ENCODE results near the gene LGR5. TPM values are rescaled to one million over a fixed set of nuclear protein-coding genes. Genes with fewer than 3 reads are reported as not detected.

The LGR5 gene
- total and polyA plus RNA-seq, 2 of the 4 experiments (the other 2 are of a cell fraction), result not detected

- ChIA-PET POLR2A (ENCODE audit: unreplicated experiment) (no interaction called here), CTCF (no interaction called here)
- no peak overlapping the region for H3K27ac ChIP-seq (ENCODE audit: insufficient read depth, low read length)
- no peak overlapping the region for H3K4me2 ChIP-seq (ENCODE audit: low read depth, low read length)
- no peak overlapping the region for H3K4me3 ChIP-seq (ENCODE audit: insufficient read depth, low read depth, low read length)
- no peaks in the 10 kb centered on the region for H3K9me1 ChIP-seq (ENCODE audit: insufficient read depth, low read length)
- no peak overlapping the region for H2AK9ac ChIP-seq (replicated peaks; ENCODE audit: low read depth, low read length, poor library complexity)
- H3K9ac ChIP-seq (ENCODE audit: low read depth, low read length), result no peak overlapping the region
- H2AK5ac ChIP-seq (ENCODE audit: low read depth, low read length), result no peak overlapping the region
- H3K79me1 ChIP-seq (ENCODE audit: low read depth in 1 of 2, low read length in 2 of 2), result peaks cover 7 to 18% of the 10 kb centered on the region in 2 experiments
- no peak overlapping the region for H3K18ac ChIP-seq (ENCODE audit: low read depth, low read length)
- no peak overlapping the region for H3K56ac ChIP-seq (ENCODE audit: extremely low read depth, insufficient read depth, low read length)
- H3K36me3 ChIP-seq (ENCODE audit: control insufficient read depth, insufficient read depth, low read length), result peaks cover 44% of the 10 kb centered on the region
- H3K23ac ChIP-seq (ENCODE audit: low read depth, low read length), result no peak overlapping the region
- in situ Hi-C loops (cut with MboI; ENCODE audit: low sequenced_read_pairs) (no loop called here), intact Hi-C loops (cut with micrococcal nuclease) (loop anchor here (1.0 kb wide), 1 partner anchor 11 kb away; no protein-coding TSS in a partner anchor), dilution Hi-C loops (cut with HindIII; ENCODE audit: low sequenced_read_pairs, unreplicated experiment) (no loop called here)
- H2BK5ac ChIP-seq (ENCODE audit: low read depth, low read length, poor library complexity, severe bottlenecking), result no peak overlapping the region
- no peak overlapping the region for H3K4ac ChIP-seq (ENCODE audit: low read depth, low read length)
- no peak overlapping the region for H2BK15ac ChIP-seq (ENCODE audit: low read depth, low read length)
- WGBS, 2 experiments (ENCODE audit: extremely low coverage in 2 of 2, insufficient read length in 1 of 2), result no CpG with 5 or more reads among the region's 5 CpGs
- no peak overlapping the region for H3K14ac ChIP-seq (replicated peaks; ENCODE audit: low read depth, low read length)
- no TSS peak for BruUV-seq (replicated peaks)
- peaks cover 2% of the 10 kb centered on the region; the same call in 1 of the 2 replicates for H3K4me1 ChIP-seq (ENCODE audit: control insufficient read depth, insufficient read depth, low read length)
- no peak for DNase-seq
- H2BK20ac ChIP-seq (ENCODE audit: low read depth, low read length), result no peak overlapping the region
- no peak overlapping the region for H4K5ac ChIP-seq (ENCODE audit: low read depth, low read length)
- no peaks in the 10 kb centered on the region for H3K27me3 ChIP-seq (ENCODE audit: control insufficient read depth, insufficient read depth, low read length)
- no peak overlapping the region for H2AFZ ChIP-seq (replicated peaks; ENCODE audit: low read length, poor library complexity)
- peaks cover 8% of the 10 kb centered on the region; the same call in 1 of the 2 replicates for H4K20me1 ChIP-seq (ENCODE audit: insufficient read depth, low read length)
- H4K8ac ChIP-seq (ENCODE audit: low read depth in 2 of 2, low read length in 2 of 2), result no peak overlapping the region
- no peak overlapping the region for H2BK120ac ChIP-seq (ENCODE audit: low read depth, low read length)
- no peak for ATAC-seq (ENCODE audit: low read depth)
- H3K9me3 ChIP-seq (ENCODE audit: control insufficient read depth, insufficient read depth, low read length), result no peaks in the 10 kb centered on the region
- H4K91ac ChIP-seq (ENCODE audit: insufficient read depth, low read depth, low read length), result no peak overlapping the region
- no peak for TF ChIP-seq RAD21 (IDR thresholded peaks at IDR 0.05; ENCODE audit: low read length)
- TF ChIP-seq CEBPB (IDR thresholded peaks at IDR 0.05; ENCODE audit: low read depth, low read length), result no peak
These were observed 186.5 kb downstream of the LGR5 start for GRCh38 chr12:71626098-71626497.

Measured in IMR-90 (cell line).